ENCODE results near the gene OR1E1.
"Not testable (repeated sequence)": the region's sequence is repeated elsewhere in the genome, so short reads cannot be mapped to it uniquely, and the experiment has no call there.

Gene OR1E1

GRCh38 chr17:3418222-3418621 lies 20.0 kb upstream of the OR1E1 start (continued):
- no peak for TF ChIP-seq ZNF70 (CRISPR knock-in tag; IDR thresholded peaks at IDR 0.05)

- TF ChIP-seq TCF4 (CRISPR knock-in tag; IDR thresholded peaks at IDR 0.05; ENCODE audit: borderline replicate concordance) (no peak), CSRNP3 (CRISPR knock-in tag; IDR thresholded peaks at IDR 0.05) (no peak), ZFP3 (CRISPR knock-in tag; IDR thresholded peaks at IDR 0.05) (no peak), POU6F1 (CRISPR knock-in tag; IDR thresholded peaks at IDR 0.05; ENCODE audit: borderline replicate concordance, low read depth) (no peak), ZNF8 (CRISPR knock-in tag; IDR thresholded peaks at IDR 0.05) (no peak), ARNTL (CRISPR knock-in tag; IDR thresholded peaks at IDR 0.05; ENCODE audit: borderline replicate concordance, low read depth) (no peak), CSDC2 (CRISPR knock-in tag; IDR thresholded peaks at IDR 0.05) (no peak), ZFP30 (CRISPR knock-in tag; IDR thresholded peaks at IDR 0.05) (no peak), TSHZ2 (CRISPR knock-in tag; IDR thresholded peaks at IDR 0.05) (no peak), ISL1 (CRISPR knock-in tag; IDR thresholded peaks at IDR 0.05) (no peak), GLIS3 (CRISPR knock-in tag; IDR thresholded peaks at IDR 0.05) (no peak), ZNF70 (CRISPR knock-in tag; IDR thresholded peaks at IDR 0.05) (no peak), ESRRG (CRISPR knock-in tag; IDR thresholded peaks at IDR 0.05) (no peak), RARB (CRISPR knock-in tag; IDR thresholded peaks at IDR 0.05) (no peak), TOX (CRISPR knock-in tag; IDR thresholded peaks at IDR 0.05; ENCODE audit: borderline replicate concordance) (no peak)
- no peak for ATAC-seq
Measured at GRCh38 chr17:3415610-3416009, 17.4 kb upstream of the OR1E1 start.

GRCh38 chr17:3412216-3412615 lies 14.0 kb upstream of the OR1E1 start:
- not testable (repeated sequence) for ATAC-seq

- TF ChIP-seq ZC3H10 (CRISPR knock-in tag; IDR thresholded peaks at IDR 0.05) (no peak), ZFP30 (CRISPR knock-in tag; IDR thresholded peaks at IDR 0.05) (no peak), CSDC2 (CRISPR knock-in tag; IDR thresholded peaks at IDR 0.05) (no peak), ZFP3 (CRISPR knock-in tag; IDR thresholded peaks at IDR 0.05) (no peak), BACH2 (CRISPR knock-in tag; IDR thresholded peaks at IDR 0.05; ENCODE audit: borderline replicate concordance) (no peak), ZNF565 (CRISPR knock-in tag; conservative IDR thresholded peaks at IDR 0.05; ENCODE audit: low read depth) (no peak)
- ATAC-seq: no peak
Measured at GRCh38 chr17:3411070-3411469, 12.9 kb upstream of the OR1E1 start, which contains the start of gene OR3A3. Gene OR3A3 (plus strand): TSS chr17:3411370.

GRCh38 chr17:3403856-3404255 lies 5.6 kb upstream of the OR1E1 start:
- not testable (repeated sequence) for ATAC-seq

GRCh38 chr17:3401786-3402185 lies 3.6 kb upstream of the OR1E1 start:
- ATAC-seq: no peak
- TF ChIP-seq ZFP3 (CRISPR knock-in tag; IDR thresholded peaks at IDR 0.05) (no peak), TCF4 (CRISPR knock-in tag; IDR thresholded peaks at IDR 0.05; ENCODE audit: borderline replicate concordance) (no peak), PATZ1 (CRISPR knock-in tag; IDR thresholded peaks at IDR 0.05; ENCODE audit: borderline replicate concordance) (no peak), BACH2 (CRISPR knock-in tag; IDR thresholded peaks at IDR 0.05; ENCODE audit: borderline replicate concordance) (no peak), GLIS3 (CRISPR knock-in tag; IDR thresholded peaks at IDR 0.05) (no peak), ZNF565 (CRISPR knock-in tag; conservative IDR thresholded peaks at IDR 0.05; ENCODE audit: low read depth) (no peak), SNAI2 (CRISPR knock-in tag; IDR thresholded peaks at IDR 0.05) (no peak), OSR1 (CRISPR knock-in tag; IDR thresholded peaks at IDR 0.05) (no peak), CREB5 (CRISPR knock-in tag; IDR thresholded peaks at IDR 0.05; ENCODE audit: low read depth) (no peak), ZC3H10 (CRISPR knock-in tag; IDR thresholded peaks at IDR 0.05) (no peak), ZFP30 (CRISPR knock-in tag; IDR thresholded peaks at IDR 0.05) (no peak), TOX (CRISPR knock-in tag; IDR thresholded peaks at IDR 0.05; ENCODE audit: borderline replicate concordance) (no peak), RARB (CRISPR knock-in tag; IDR thresholded peaks at IDR 0.05) (no peak), POU6F1 (CRISPR knock-in tag; IDR thresholded peaks at IDR 0.05; ENCODE audit: borderline replicate concordance, low read depth) (no peak), ARNTL (CRISPR knock-in tag; IDR thresholded peaks at IDR 0.05; ENCODE audit: borderline replicate concordance, low read depth) (no peak), ESRRG (CRISPR knock-in tag; IDR thresholded peaks at IDR 0.05) (no peak)

Data from SK-N-SH treated with all-trans-retinoic acid at 6 μM for 48 hours (cell line).